ENCODE measurements around the gene COBL.
"Not testable (repeated sequence)": the region's sequence is repeated elsewhere in the genome, so short reads cannot be mapped to it uniquely, and the experiment has no call there.

The COBL gene

GRCh38 chr7:50994753-50995319 lies 321.8 kb downstream of the COBL start:
- no peak for DNase-seq (ENCODE audit: low read depth)

- DNase-seq (ENCODE audit: low read depth) = not testable (repeated sequence)
Measured at GRCh38 chr7:50990214-50990613, 326.4 kb downstream of the COBL start.

- no peak for DNase-seq (ENCODE audit: low read depth)
Measured at GRCh38 chr7:50988988-50989387, 327.6 kb downstream of the COBL start.

- no peak for DNase-seq (ENCODE audit: low read depth)
Measured at GRCh38 chr7:50988465-50988864, 328.1 kb downstream of the COBL start.

GRCh38 chr7:50985096-50985495 lies 331.5 kb downstream of the COBL start:
- no peak for DNase-seq (ENCODE audit: low read depth)

GRCh38 chr7:50983850-50984249 lies 332.8 kb downstream of the COBL start:
- DNase-seq (ENCODE audit: low read depth) = no peak

- no peak for DNase-seq (ENCODE audit: low read depth)
Measured at GRCh38 chr7:50982626-50983025, 334.0 kb downstream of the COBL start.

GRCh38 chr7:50981743-50982142 lies 334.9 kb downstream of the COBL start:
- DNase-seq (ENCODE audit: low read depth) = no peak

- no peak for DNase-seq (ENCODE audit: low read depth)
Measured at GRCh38 chr7:50980411-50980810, 336.2 kb downstream of the COBL start.

- DNase-seq (ENCODE audit: low read depth) = no peak
Measured at GRCh38 chr7:50978633-50979215, 337.9 kb downstream of the COBL start.

GRCh38 chr7:50977421-50977820 lies 339.2 kb downstream of the COBL start:
- no peak for DNase-seq (ENCODE audit: low read depth)

- DNase-seq (ENCODE audit: low read depth) = no peak
Measured at GRCh38 chr7:50976064-50976463, 340.5 kb downstream of the COBL start.

GRCh38 chr7:50974240-50974639 lies 342.4 kb downstream of the COBL start:
- no peak for DNase-seq (ENCODE audit: low read depth)

- no peak for DNase-seq (ENCODE audit: low read depth)
Measured at GRCh38 chr7:50973814-50974213, 342.8 kb downstream of the COBL start.

- no peak for DNase-seq (ENCODE audit: low read depth)
Measured at GRCh38 chr7:50970092-50970491, 346.5 kb downstream of the COBL start.
